GM12878 (cell line): ENCODE data around the gene MT1X. TPM values are rescaled to one million over a fixed set of nuclear protein-coding genes. Genes with fewer than 3 reads are reported as not detected.

Source experiments
- ATAC-seq: fragments of 200-7000 bp; cut with Tn5 transposase; 3 replicates; pipeline ENCODE4 v1.9.1; 2020; ENCODE audit warnings: mild to moderate bottlenecking, moderate library complexity
- BruUV-seq: library from RNA; stranded (reverse); fragments of 400-500 nt; replicated peaks from 2 replicates; lab custom pipeline; 2021; lab: Mats Ljungman, UMichigan
- CTCF ChIA-PET: fragments of 300-600 bp; sonication (Branson Sonifier 250); formaldehyde crosslinking; extraction: SDS; loops from one replicate; lab custom pipeline; 2021; ENCODE audit warnings: inconsistent platforms; lab: Yijun Ruan, JAX
- POLR2A ChIA-PET: fragments of 350-600 bp; formaldehyde crosslinking; extraction: SDS; loops from one replicate; lab custom pipeline; 2021; ENCODE audit warnings: inconsistent platforms; lab: Charles Lee
- RAD21 ChIA-PET: fragments of 300-600 bp; sonication (Branson Sonifier 250); formaldehyde crosslinking; loops from one replicate; lab custom pipeline; 2023; ENCODE audit warnings: antibody characterized with exemption; ENCODE audit not compliant: unreplicated experiment; lab: Charles Lee
- SMC1A ChIA-PET: fragments of 300-600 bp; sonication (Branson Sonifier 250); formaldehyde crosslinking; loops from one replicate; lab custom pipeline; 2023; ENCODE audit not compliant: unreplicated experiment, uncharacterized antibody; lab: Charles Lee
- DNase-seq: peaks from one replicate; pipeline ENCODE4 v3.0.0-alpha.2; 2011; ENCODE audit warnings: low read depth, low spot score
- FAIRE-seq: peaks from 3 replicates; lab custom pipeline; 2011; peaks lifted over from hg19 to GRCh38; lab: Jason Lieb, UNC
- H2AFZ ChIP-seq: 2 replicates; pipeline ENCODE4 v1.6.0; 2011; ENCODE audit warnings: low read depth, low read length, control low read depth; ENCODE audit not compliant: control insufficient read depth
- H3K27ac ChIP-seq: 2 replicates; pipeline ENCODE4 v1.5.1; 2011; ENCODE audit warnings: control low read depth; ENCODE audit not compliant: control insufficient read depth, insufficient read depth
- H3K27me3 ChIP-seq, 2 experiments: replicated peaks in 1 of 2; 2 replicates each; pipeline versions ENCODE4 v1.6.0 to v1.6.1; 2011; ENCODE audit warnings: low read length in 1 of 2; ENCODE audit not compliant: control insufficient read depth in 2 of 2, insufficient read depth in 2 of 2
- H3K36me3 ChIP-seq, 2 experiments: 2 replicates each; pipeline ENCODE4 v1.5.1; 2011; ENCODE audit warnings: low read length in 1 of 2; ENCODE audit not compliant: control insufficient read depth in 2 of 2, insufficient read depth in 2 of 2
- H3K4me1 ChIP-seq: 2 replicates; pipeline ENCODE4 v1.6.1; 2011; ENCODE audit warnings: mild to moderate bottlenecking, low read length, moderate library complexity, mixed read lengths; ENCODE audit not compliant: control insufficient read depth, insufficient read depth
- H3K4me2 ChIP-seq: 2 replicates; pipeline ENCODE4 v1.6.0; 2011; ENCODE audit warnings: control low read depth; ENCODE audit not compliant: control insufficient read depth, insufficient read depth
- H3K4me3 ChIP-seq: fragments of 200-600 bp; sonication (generic); 2 replicates; pipeline ENCODE4 v1.5.1; 2016
- H3K79me2 ChIP-seq: 2 replicates; pipeline ENCODE4 v1.6.0; 2011; ENCODE audit warnings: low read length; ENCODE audit not compliant: control insufficient read depth, insufficient read depth
- H3K9ac ChIP-seq: 2 replicates; pipeline ENCODE4 v1.8.0; 2011; ENCODE audit warnings: low read length, control low read depth, mixed read lengths; ENCODE audit not compliant: control insufficient read depth, insufficient read depth
- H3K9me3 ChIP-seq: replicated peaks from 3 replicates; pipeline ENCODE4 v1.5.1; 2011; ENCODE audit warnings: mild to moderate bottlenecking, low read length; ENCODE audit not compliant: control insufficient read depth, insufficient read depth
- H4K20me1 ChIP-seq: 2 replicates; pipeline ENCODE4 v1.6.0; 2011; ENCODE audit not compliant: control insufficient read depth, insufficient read depth
- ASH2L ChIP-seq: fragments of 300-600, 200-600 bp; sonication (generic); IDR thresholded peaks from 2 replicates; pipeline ENCODE4 v1.6.1; 2017; ENCODE audit warnings: low read depth, mild to moderate bottlenecking, borderline replicate concordance
- BCL11A ChIP-seq: IDR thresholded peaks from 2 replicates; pipeline ENCODE4 v1.6.1; 2011; ENCODE audit warnings: low read depth, low read length
- CHD4 ChIP-seq: fragments of 200-600 bp; sonication (generic); IDR thresholded peaks from 2 replicates; pipeline ENCODE4 v1.6.1; 2016; ENCODE audit warnings: mild to moderate bottlenecking
- ESRRA ChIP-seq: IDR thresholded peaks from 2 replicates; pipeline ENCODE4 v1.6.1; 2012; ENCODE audit warnings: mild to moderate bottlenecking, low read length, improper control_type of control experiment
- ETV6 ChIP-seq, 2 experiments: fragments of 450-650 bp in 1 of 2; IDR thresholded peaks in 1 of 2; conservative IDR thresholded peaks in 1 of 2; 2 replicates each; pipeline ENCODE4 v1.6.1; 2014; ENCODE audit warnings: antibody characterized with exemption in 1 of 2, borderline replicate concordance in 1 of 2, low read depth in 1 of 2, mild to moderate bottlenecking in 1 of 2, moderate library complexity in 1 of 2
- KLF5 ChIP-seq: fragments of 450-650 bp; IDR thresholded peaks from 2 replicates; pipeline ENCODE4 v1.6.1; 2014; ENCODE audit warnings: mild to moderate bottlenecking; ENCODE audit not compliant: partially characterized antibody
- NFYA ChIP-seq: IDR thresholded peaks from 2 replicates; pipeline ENCODE4 v1.6.1; 2011; ENCODE audit warnings: low read depth, mild to moderate bottlenecking, low read length, improper control_type of control experiment, borderline replicate concordance
- POLR2AphosphoS2 ChIP-seq: IDR thresholded peaks from 2 replicates; pipeline ENCODE4 v1.6.1; 2011; ENCODE audit warnings: low read depth, mild to moderate bottlenecking, low read length, improper control_type of control experiment, moderate library complexity
- RCOR1 ChIP-seq: conservative IDR thresholded peaks from 2 replicates; pipeline ENCODE4 v1.6.1; 2012; ENCODE audit warnings: low read depth, low read length, improper control_type of control experiment
- SUPT20H ChIP-seq: IDR thresholded peaks from 2 replicates; pipeline ENCODE4 v1.6.1; 2011; ENCODE audit warnings: low read depth, mild to moderate bottlenecking, low read length, moderate library complexity, borderline replicate concordance; ENCODE audit not compliant: control insufficient read depth
- ZNF274 ChIP-seq: IDR thresholded peaks from one replicate; pipeline ENCODE4 v1.8.0; 2011; ENCODE audit not compliant: insufficient read length, insufficient read depth
- ZNF622 ChIP-seq: fragments of 450-650 bp; IDR thresholded peaks from 2 replicates; pipeline ENCODE4 v1.6.1; 2017; ENCODE audit warnings: mild to moderate bottlenecking, inconsistent platforms
- ZZZ3 ChIP-seq: IDR thresholded peaks from 2 replicates; pipeline ENCODE4 v1.6.1; 2011; ENCODE audit warnings: low read depth; ENCODE audit not compliant: control insufficient read depth, insufficient read length
- WGBS: methylation state at CpG from one replicate; pipeline ENCODE4 v1.1.6; 2016; ENCODE audit warnings: low lambda C conversion rate; ENCODE audit not compliant: insufficient replicate concordance, insufficient coverage; ENCODE audit errors: missing lambda C conversion rate; 5-methylcytosine and 5-hydroxymethylcytosine counted together
- in situ Hi-C: fragments of 300-500 bp; cut with MboI; formaldehyde crosslinking; loops from 9 replicates; pipeline ENCODE4 v1.14.3; 2018; ENCODE audit warnings: mixed read lengths
- intact Hi-C: fragments of 100-400 bp; cut with micrococcal nuclease; formaldehyde crosslinking; loops from one replicate; pipeline ENCODE4 v1.14.2; 2022; ENCODE audit not compliant: unreplicated experiment
- polyA plus RNA-seq, 11 experiments: library from polyadenylated mRNA; depleted of rRNA in 4 of 11; unstranded in 6 of 11; stranded (reverse) in 5 of 11; fragments of >200 nt; fragmentation: Nextera tagmentation in 4 of 11; fragmentation: Illumina TruSeq in 1 of 11; extraction: Ambion mirVana in 4 of 11; extraction: Trizol in 1 of 11; gene quantifications; 1 replicate in 1 of 11; 2 replicates in 10 of 11; pipeline versions ENCODE4 v1.2.1 to v1.2.3, GENCODE V29; 2011 to 2016; ENCODE audit warnings: inconsistent platforms in 2 of 11, missing spikeins in 2 of 11, low read depth in 1 of 11
- total RNA-seq, 4 experiments: library from RNA; depleted of rRNA in 3 of 4; stranded (reverse); fragments of >200 nt in 3 of 4; fragmentation: Illumina TruSeq in 1 of 4; extraction: Trizol in 1 of 4; gene quantifications; 2 replicates each; pipeline versions ENCODE4 v1.2.1 to v1.2.3, GENCODE V29; 2013 to 2021
- TF ChIP-seq, protein P1 (sequence below): IDR thresholded peaks from 2 replicates; pipeline ENCODE4 v1.6.1; 2011; ENCODE audit warnings: low read depth, low read length, improper control_type of control experiment, borderline replicate concordance
- TF ChIP-seq, protein P2 (sequence below): fragments of 450-650 bp; IDR thresholded peaks from 2 replicates; pipeline ENCODE4 v1.6.1; 2014; ENCODE audit warnings: mild to moderate bottlenecking
- TF ChIP-seq, protein P3 (sequence below): fragments of 450-650 bp; IDR thresholded peaks from 2 replicates; pipeline ENCODE4 v1.6.1; 2017; ENCODE audit warnings: mild to moderate bottlenecking, moderate library complexity

MT1X gene
- total and polyA plus RNA-seq, 10 of the 15 experiments (the other 5 are each of a cell fraction or from before 2014, with no cell fraction given), result 5.8 to 65.6 (median 15.4) TPM

DNA sequence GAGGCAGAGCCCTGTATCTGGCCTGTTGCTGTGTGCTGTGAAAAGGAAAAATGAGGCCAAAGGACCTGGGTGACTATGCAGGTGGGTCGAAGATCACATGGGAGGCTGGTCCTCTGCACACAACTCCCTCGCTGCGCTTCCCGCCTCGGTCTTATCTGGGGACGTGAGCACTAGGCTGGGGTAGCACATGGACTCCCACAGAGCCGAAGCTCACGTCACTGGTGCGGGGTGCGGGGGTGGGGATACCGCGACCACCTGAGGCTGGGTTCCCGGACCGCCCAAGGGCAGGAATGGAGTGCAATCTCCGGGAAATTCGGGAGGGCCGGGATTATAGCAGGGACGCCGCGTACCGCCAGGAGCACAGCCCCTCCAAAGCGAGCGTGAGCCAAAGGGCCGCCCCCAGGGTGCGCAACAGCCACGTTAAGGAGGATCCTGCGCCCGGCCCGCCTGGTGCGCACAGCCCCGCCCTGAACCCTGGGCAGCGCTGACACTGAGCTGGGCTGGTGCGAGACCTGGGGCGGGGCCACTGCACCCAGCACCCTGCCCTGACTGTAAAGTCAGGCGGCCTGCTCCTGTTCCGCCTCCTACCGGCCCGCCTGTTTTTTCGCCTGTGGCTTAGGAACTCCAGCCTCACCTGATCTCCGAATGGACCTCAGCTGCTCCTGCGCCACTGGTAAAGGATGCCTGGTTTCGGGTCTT is 39.0 kb upstream of the MT1X start (continued):
- TF ChIP-seq RCOR1 (no peak), SUPT20H (no peak)

DNA sequence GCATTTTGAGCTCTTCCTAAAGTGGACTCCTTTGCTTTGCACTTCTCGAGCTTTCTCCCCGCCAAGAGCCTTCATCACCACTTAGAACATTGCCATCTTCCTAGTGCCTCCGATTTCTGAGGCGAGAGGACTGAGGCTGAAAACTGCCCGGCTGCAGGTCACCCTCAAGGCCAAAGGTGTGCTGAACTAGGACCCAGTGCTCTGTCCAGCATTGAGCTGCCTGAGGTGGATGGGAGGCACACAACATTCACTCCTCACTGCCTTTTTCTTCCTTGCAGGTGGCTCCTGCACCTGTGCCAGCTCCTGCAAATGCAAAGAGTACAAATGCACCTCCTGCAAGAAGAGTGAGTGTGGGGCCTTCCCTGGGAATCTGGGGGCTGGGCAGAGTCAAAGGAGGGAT is 38.4 kb upstream of the MT1X start:
- no peak overlapping the region for H3K9ac ChIP-seq
- WGBS, result 27% methylated on average over 5 of the region's 5 CpGs
- SMC1A ChIA-PET, result interaction anchor here (1.1 to 2.2 kb wide), 6 partner anchors 20 to 168 kb away, joined by 3 to 13 read pairs (median 4); no protein-coding TSS in a partner anchor
- no peak overlapping the region; the same call in 1 of the 2 replicates for H3K4me2 ChIP-seq
- no peak for ATAC-seq
- H4K20me1 ChIP-seq, result no peaks in the 10 kb centered on the region
- no peak for DNase-seq
- H3K27me3 ChIP-seq, result peaks cover 9 to 25% of the 10 kb centered on the region in 2 experiments
- intact Hi-C loops (no loop called here), in situ Hi-C loops (no loop called here)
- BruUV-seq, result no TSS peak
- CTCF ChIA-PET, result interaction anchor here (0.6 to 2.0 kb wide), 8 partner anchors 20 to 123 kb away, joined by 3 to 10 read pairs (median 3); no protein-coding TSS in a partner anchor
- no peaks in the 10 kb centered on the region for H3K4me1 ChIP-seq
- no peak overlapping the region for H3K27ac ChIP-seq
- no peak overlapping the region for H2AFZ ChIP-seq
- H3K36me3 ChIP-seq, result no peaks in the 10 kb centered on the region
- no peaks in the 10 kb centered on the region for H3K9me3 ChIP-seq
- RAD21 ChIA-PET, result interaction anchor here (0.6 to 1.7 kb wide), 5 partner anchors 10 to 67 kb away, joined by 3 to 6 read pairs (median 5); no protein-coding TSS in a partner anchor
- no peaks in the 10 kb centered on the region for H3K79me2 ChIP-seq
- no peak overlapping the region for H3K4me3 ChIP-seq
- POLR2A ChIA-PET, result interaction anchor here (0.5 kb wide), 1 partner anchor 84 kb away, joined by 3 read pairs; no protein-coding TSS in a partner anchor
- FAIRE-seq, result no peak
- TF ChIP-seq BCL11A (no peak), CHD4 (no peak), KLF5 (no peak), ESRRA (no peak), ZNF622 (no peak), ZZZ3 (no peak), ZNF274 (no peak), NFYA (no peak), ASH2L (no peak), POLR2AphosphoS2 (no peak), ETV6 (conservative IDR thresholded peaks at IDR 0.05 in 1 of 2, IDR thresholded peaks at IDR 0.05 in 1 of 2; ENCODE audit: borderline replicate concordance in 1 of 2, low read depth in 1 of 2) (no peak)
- TF ChIP-seq, protein P1, sequence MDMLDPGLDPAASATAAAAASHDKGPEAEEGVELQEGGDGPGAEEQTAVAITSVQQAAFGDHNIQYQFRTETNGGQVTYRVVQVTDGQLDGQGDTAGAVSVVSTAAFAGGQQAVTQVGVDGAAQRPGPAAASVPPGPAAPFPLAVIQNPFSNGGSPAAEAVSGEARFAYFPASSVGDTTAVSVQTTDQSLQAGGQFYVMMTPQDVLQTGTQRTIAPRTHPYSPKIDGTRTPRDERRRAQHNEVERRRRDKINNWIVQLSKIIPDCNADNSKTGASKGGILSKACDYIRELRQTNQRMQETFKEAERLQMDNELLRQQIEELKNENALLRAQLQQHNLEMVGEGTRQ, result no peak
- TF ChIP-seq, protein P2, sequence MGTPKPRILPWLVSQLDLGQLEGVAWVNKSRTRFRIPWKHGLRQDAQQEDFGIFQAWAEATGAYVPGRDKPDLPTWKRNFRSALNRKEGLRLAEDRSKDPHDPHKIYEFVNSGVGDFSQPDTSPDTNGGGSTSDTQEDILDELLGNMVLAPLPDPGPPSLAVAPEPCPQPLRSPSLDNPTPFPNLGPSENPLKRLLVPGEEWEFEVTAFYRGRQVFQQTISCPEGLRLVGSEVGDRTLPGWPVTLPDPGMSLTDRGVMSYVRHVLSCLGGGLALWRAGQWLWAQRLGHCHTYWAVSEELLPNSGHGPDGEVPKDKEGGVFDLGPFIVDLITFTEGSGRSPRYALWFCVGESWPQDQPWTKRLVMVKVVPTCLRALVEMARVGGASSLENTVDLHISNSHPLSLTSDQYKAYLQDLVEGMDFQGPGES, result no peak
- TF ChIP-seq, protein P3, sequence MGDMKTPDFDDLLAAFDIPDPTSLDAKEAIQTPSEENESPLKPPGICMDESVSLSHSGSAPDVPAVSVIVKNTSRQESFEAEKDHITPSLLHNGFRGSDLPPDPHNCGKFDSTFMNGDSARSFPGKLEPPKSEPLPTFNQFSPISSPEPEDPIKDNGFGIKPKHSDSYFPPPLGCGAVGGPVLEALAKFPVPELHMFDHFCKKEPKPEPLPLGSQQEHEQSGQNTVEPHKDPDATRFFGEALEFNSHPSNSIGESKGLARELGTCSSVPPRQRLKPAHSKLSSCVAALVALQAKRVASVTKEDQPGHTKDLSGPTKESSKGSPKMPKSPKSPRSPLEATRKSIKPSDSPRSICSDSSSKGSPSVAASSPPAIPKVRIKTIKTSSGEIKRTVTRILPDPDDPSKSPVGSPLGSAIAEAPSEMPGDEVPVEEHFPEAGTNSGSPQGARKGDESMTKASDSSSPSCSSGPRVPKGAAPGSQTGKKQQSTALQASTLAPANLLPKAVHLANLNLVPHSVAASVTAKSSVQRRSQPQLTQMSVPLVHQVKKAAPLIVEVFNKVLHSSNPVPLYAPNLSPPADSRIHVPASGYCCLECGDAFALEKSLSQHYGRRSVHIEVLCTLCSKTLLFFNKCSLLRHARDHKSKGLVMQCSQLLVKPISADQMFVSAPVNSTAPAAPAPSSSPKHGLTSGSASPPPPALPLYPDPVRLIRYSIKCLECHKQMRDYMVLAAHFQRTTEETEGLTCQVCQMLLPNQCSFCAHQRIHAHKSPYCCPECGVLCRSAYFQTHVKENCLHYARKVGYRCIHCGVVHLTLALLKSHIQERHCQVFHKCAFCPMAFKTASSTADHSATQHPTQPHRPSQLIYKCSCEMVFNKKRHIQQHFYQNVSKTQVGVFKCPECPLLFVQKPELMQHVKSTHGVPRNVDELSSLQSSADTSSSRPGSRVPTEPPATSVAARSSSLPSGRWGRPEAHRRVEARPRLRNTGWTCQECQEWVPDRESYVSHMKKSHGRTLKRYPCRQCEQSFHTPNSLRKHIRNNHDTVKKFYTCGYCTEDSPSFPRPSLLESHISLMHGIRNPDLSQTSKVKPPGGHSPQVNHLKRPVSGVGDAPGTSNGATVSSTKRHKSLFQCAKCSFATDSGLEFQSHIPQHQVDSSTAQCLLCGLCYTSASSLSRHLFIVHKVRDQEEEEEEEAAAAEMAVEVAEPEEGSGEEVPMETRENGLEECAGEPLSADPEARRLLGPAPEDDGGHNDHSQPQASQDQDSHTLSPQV, result no peak
